ENCODE results near the gene EYA3.
A peak's percentile ranks its signal among the peaks of the same experiment; 100 is the strongest.

Gene EYA3

GRCh38 chr1:28062806-28063205, 25.6 kb downstream of the EYA3 start:
- H2BK5ac ChIP-seq (ENCODE audit: low read length): no peak overlapping the region
- no peak overlapping the region for H3K18ac ChIP-seq (ENCODE audit: low read length)
- H3K36me3 ChIP-seq (ENCODE audit: control insufficient read depth, insufficient read depth, low read length): no peaks in the 10 kb centered on the region
- no peaks in the 10 kb centered on the region for H3K79me2 ChIP-seq (ENCODE audit: control insufficient read depth, insufficient read depth, low read length)
- DNase-seq: no peak
- no peak overlapping the region for H3K9ac ChIP-seq (ENCODE audit: low read length)
- H2BK120ac ChIP-seq (ENCODE audit: low read depth, low read length): no peak overlapping the region
- H3K56ac ChIP-seq (ENCODE audit: low read length): no peak overlapping the region
- no peak overlapping the region for H2AK5ac ChIP-seq (ENCODE audit: low read length)
- H3K23ac ChIP-seq (ENCODE audit: low read length): no peak overlapping the region
- no peak overlapping the region for H2BK15ac ChIP-seq (replicated peaks; ENCODE audit: low read depth)
- H3K79me1 ChIP-seq (ENCODE audit: low read length): no peaks in the 10 kb centered on the region
- no peak overlapping the region for H4K8ac ChIP-seq (ENCODE audit: low read depth, low read length)
- no peak overlapping the region for H3K4me2 ChIP-seq (ENCODE audit: low read length)
- no peaks in the 10 kb centered on the region for H3K4me1 ChIP-seq (ENCODE audit: control insufficient read depth, low read depth, low read length)
- H3K27ac ChIP-seq (ENCODE audit: low read depth, low read length): no peak overlapping the region
- no CpG with 5 or more reads among the region's 7 CpGs for WGBS (ENCODE audit: extremely low coverage, insufficient coverage, low lambda C conversion rate)
- H4K5ac ChIP-seq (ENCODE audit: low read length): no peak overlapping the region
- no peak overlapping the region for H3K4me3 ChIP-seq (ENCODE audit: low read length)
- no peak overlapping the region for H3K4ac ChIP-seq (ENCODE audit: low read depth, low read length)
- H3K27me3 ChIP-seq (ENCODE audit: insufficient read depth, low read length, poor library complexity): no peaks in the 10 kb centered on the region

- Histone ChIP-seq H3K4me2 (ENCODE audit: low read length) (no peak overlapping the region), H2BK15ac (replicated peaks; ENCODE audit: low read depth) (no peak overlapping the region), H3K27ac (ENCODE audit: low read depth, low read length) (no peak overlapping the region), H3K56ac (ENCODE audit: low read length) (no peak overlapping the region), H3K79me1 (ENCODE audit: low read length) (no peaks in the 10 kb centered on the region), H3K23ac (ENCODE audit: low read length) (no peak overlapping the region), H2BK120ac (ENCODE audit: low read depth, low read length) (no peak overlapping the region), H3K27me3 (ENCODE audit: insufficient read depth, low read length, poor library complexity) (no peaks in the 10 kb centered on the region), H3K79me2 (ENCODE audit: control insufficient read depth, insufficient read depth, low read length) (no peaks in the 10 kb centered on the region), H3K4me1 (ENCODE audit: control insufficient read depth, low read depth, low read length) (no peaks in the 10 kb centered on the region), H2AK5ac (ENCODE audit: low read length) (no peak overlapping the region), H4K5ac (ENCODE audit: low read length) (no peak overlapping the region), H3K4ac (ENCODE audit: low read depth, low read length) (no peak overlapping the region), H2BK5ac (ENCODE audit: low read length) (no peak overlapping the region), H3K36me3 (ENCODE audit: control insufficient read depth, insufficient read depth, low read length) (no peaks in the 10 kb centered on the region), H3K9ac (ENCODE audit: low read length) (no peak overlapping the region), H3K18ac (ENCODE audit: low read length) (no peak overlapping the region), H3K4me3 (ENCODE audit: low read length) (no peak overlapping the region), H4K8ac (ENCODE audit: low read depth, low read length) (no peak overlapping the region)
- DNase-seq: peak; percentile 2
- WGBS (ENCODE audit: extremely low coverage, insufficient coverage, low lambda C conversion rate): no CpG with 5 or more reads among the region's 8 CpGs
Observed at GRCh38 chr1:28058971-28059878, 29.2 kb downstream of the EYA3 start.

GRCh38 chr1:28058168-28058567, 30.2 kb downstream of the EYA3 start:
- no peak overlapping the region for H3K9ac ChIP-seq (ENCODE audit: low read length)
- H3K18ac ChIP-seq (ENCODE audit: low read length): no peak overlapping the region
- no peak overlapping the region for H3K4me3 ChIP-seq (ENCODE audit: low read length)
- H2BK15ac ChIP-seq (replicated peaks; ENCODE audit: low read depth): no peak overlapping the region
- H4K5ac ChIP-seq (ENCODE audit: low read length): no peak overlapping the region
- H3K79me2 ChIP-seq (ENCODE audit: control insufficient read depth, insufficient read depth, low read length): no peaks in the 10 kb centered on the region
- no CpG with 5 or more reads among the region's 4 CpGs for WGBS (ENCODE audit: extremely low coverage, insufficient coverage, low lambda C conversion rate)
- no peak overlapping the region for H3K4me2 ChIP-seq (ENCODE audit: low read length)
- no peak overlapping the region for H2BK120ac ChIP-seq (ENCODE audit: low read depth, low read length)
- H4K8ac ChIP-seq (ENCODE audit: low read depth, low read length): no peak overlapping the region
- no peak overlapping the region for H3K56ac ChIP-seq (ENCODE audit: low read length)
- H3K4me1 ChIP-seq (ENCODE audit: control insufficient read depth, low read depth, low read length): no peaks in the 10 kb centered on the region
- H3K4ac ChIP-seq (ENCODE audit: low read depth, low read length): no peak overlapping the region
- no peak overlapping the region for H2AK5ac ChIP-seq (ENCODE audit: low read length)
- no peaks in the 10 kb centered on the region for H3K27me3 ChIP-seq (ENCODE audit: insufficient read depth, low read length, poor library complexity)
- no peaks in the 10 kb centered on the region for H3K79me1 ChIP-seq (ENCODE audit: low read length)
- H3K36me3 ChIP-seq (ENCODE audit: control insufficient read depth, insufficient read depth, low read length): no peaks in the 10 kb centered on the region
- no peak for DNase-seq
- no peak overlapping the region for H3K27ac ChIP-seq (ENCODE audit: low read depth, low read length)
- H3K23ac ChIP-seq (ENCODE audit: low read length): no peak overlapping the region
- no peak overlapping the region for H2BK5ac ChIP-seq (ENCODE audit: low read length)

GRCh38 chr1:28056129-28056925, 32.1 kb downstream of the EYA3 start:
- no CpG with 5 or more reads among the region's 4 CpGs for WGBS (ENCODE audit: extremely low coverage, insufficient coverage, low lambda C conversion rate)
- Histone ChIP-seq H4K8ac (ENCODE audit: low read depth, low read length) (no peak overlapping the region), H3K27me3 (ENCODE audit: insufficient read depth, low read length, poor library complexity) (no peaks in the 10 kb centered on the region), H2BK5ac (ENCODE audit: low read length) (no peak overlapping the region), H4K5ac (ENCODE audit: low read length) (no peak overlapping the region), H3K56ac (ENCODE audit: low read length) (no peak overlapping the region), H3K4me2 (ENCODE audit: low read length) (no peak overlapping the region), H3K4me3 (ENCODE audit: low read length) (no peak overlapping the region), H2BK120ac (ENCODE audit: low read depth, low read length) (no peak overlapping the region), H3K27ac (ENCODE audit: low read depth, low read length) (no peak overlapping the region), H2BK15ac (replicated peaks; ENCODE audit: low read depth) (no peak overlapping the region), H3K36me3 (ENCODE audit: control insufficient read depth, insufficient read depth, low read length) (no peaks in the 10 kb centered on the region), H3K23ac (ENCODE audit: low read length) (no peak overlapping the region), H2AK5ac (ENCODE audit: low read length) (no peak overlapping the region), H3K4me1 (ENCODE audit: control insufficient read depth, low read depth, low read length) (no peaks in the 10 kb centered on the region), H3K79me2 (ENCODE audit: control insufficient read depth, insufficient read depth, low read length) (no peaks in the 10 kb centered on the region), H3K4ac (ENCODE audit: low read depth, low read length) (no peak overlapping the region), H3K18ac (ENCODE audit: low read length) (no peak overlapping the region), H3K79me1 (ENCODE audit: low read length) (no peaks in the 10 kb centered on the region), H3K9ac (ENCODE audit: low read length) (no peak overlapping the region)
- no peak for DNase-seq

GRCh38 chr1:28050776-28051175, 37.6 kb downstream of the EYA3 start:
- DNase-seq: no peak
- H3K4me2 ChIP-seq (ENCODE audit: low read length): no peak overlapping the region
- no CpG with 5 or more reads among the region's 1 CpG for WGBS (ENCODE audit: extremely low coverage, insufficient coverage, low lambda C conversion rate)
- no peak overlapping the region for H2AK5ac ChIP-seq (ENCODE audit: low read length)
- no peaks in the 10 kb centered on the region for H3K79me2 ChIP-seq (ENCODE audit: control insufficient read depth, insufficient read depth, low read length)
- H3K27ac ChIP-seq (ENCODE audit: low read depth, low read length): no peak overlapping the region
- H3K4ac ChIP-seq (ENCODE audit: low read depth, low read length): no peak overlapping the region
- H3K36me3 ChIP-seq (ENCODE audit: control insufficient read depth, insufficient read depth, low read length): no peaks in the 10 kb centered on the region
- H2BK120ac ChIP-seq (ENCODE audit: low read depth, low read length): no peak overlapping the region
- no peak overlapping the region for H3K56ac ChIP-seq (ENCODE audit: low read length)
- H3K9ac ChIP-seq (ENCODE audit: low read length): no peak overlapping the region
- H3K27me3 ChIP-seq (ENCODE audit: insufficient read depth, low read length, poor library complexity): no peaks in the 10 kb centered on the region
- no peak overlapping the region for H2BK5ac ChIP-seq (ENCODE audit: low read length)
- H3K23ac ChIP-seq (ENCODE audit: low read length): no peak overlapping the region
- H3K4me3 ChIP-seq (ENCODE audit: low read length): no peak overlapping the region
- H4K8ac ChIP-seq (ENCODE audit: low read depth, low read length): no peak overlapping the region
- H2BK15ac ChIP-seq (replicated peaks; ENCODE audit: low read depth): no peak overlapping the region
- no peaks in the 10 kb centered on the region for H3K79me1 ChIP-seq (ENCODE audit: low read length)
- no peak overlapping the region for H4K5ac ChIP-seq (ENCODE audit: low read length)
- no peak overlapping the region for H3K18ac ChIP-seq (ENCODE audit: low read length)
- no peaks in the 10 kb centered on the region for H3K4me1 ChIP-seq (ENCODE audit: control insufficient read depth, low read depth, low read length)
